T-cell (primary cell): Measurements from ENCODE around the gene GALNTL6. TPM values are rescaled to one million over a fixed set of nuclear protein-coding genes. Genes with fewer than 3 reads are reported as not detected.

ENCODE experiments used
- ATAC-seq, 4 experiments: fragments of 200-7000 bp in 3 of 4; fragments of 150-1000 bp in 1 of 4; cut with Tn5 transposase; replicated peaks in 1 of 4; 1 replicate in 3 of 4; 2 replicates in 1 of 4; pipeline ENCODE4 v1.10.0; 2021; ENCODE audit warnings: moderate library complexity in 3 of 4, mild to moderate bottlenecking in 2 of 4, moderate number of reproducible peaks in 1 of 4
- CTCF ChIA-PET, 2 donors: fragments of 300-600 bp; sonication (Branson Sonifier 250); formaldehyde crosslinking; loops; one replicate each; lab custom pipeline; 2022; ENCODE audit warnings: antibody characterized with exemption in 2 of 2; lab: Charles Lee
- POLR2A ChIA-PET, 2 donors: fragments of 300-600 bp; sonication (Branson Sonifier 250); formaldehyde crosslinking; loops; one replicate each; lab custom pipeline; 2022; ENCODE audit warnings: antibody characterized with exemption in 2 of 2; lab: Charles Lee
- DNase-seq, 35 experiments: peaks; one replicate each; pipeline versions ENCODE4 v3.0.0 to v3.0.0-alpha.2; 2013 to 2023
- H3K27ac ChIP-seq: one replicate; pipeline ENCODE4 v1.5.1; 2013; ENCODE audit warnings: low read length
- H3K27me3 ChIP-seq, 2 experiments: replicated peaks in 1 of 2; 1 replicate in 1 of 2; 2 replicates in 1 of 2; pipeline versions ENCODE4 v1.6.1 to v1.7.0; 2013; ENCODE audit warnings: low read length in 1 of 2, mixed read lengths in 1 of 2; ENCODE audit not compliant: control insufficient read depth in 2 of 2, insufficient read depth in 2 of 2; ENCODE audit errors: extremely low read depth in 1 of 2
- H3K36me3 ChIP-seq, 2 donors: 1 replicate in 1 of 2; 2 replicates in 1 of 2; pipeline versions ENCODE4 v1.6.1 to v1.7.0; 2013; ENCODE audit warnings: low read length in 1 of 2; ENCODE audit not compliant: control insufficient read depth in 2 of 2, insufficient read depth in 1 of 2; ENCODE audit errors: extremely low read depth in 1 of 2
- H3K4me1 ChIP-seq, 2 experiments: 1 replicate in 1 of 2; 2 replicates in 1 of 2; pipeline versions ENCODE4 v1.6.1 to v1.7.0; 2013; ENCODE audit warnings: low read length in 2 of 2, mixed read lengths in 1 of 2; ENCODE audit not compliant: insufficient read depth in 2 of 2, control insufficient read depth in 1 of 2; ENCODE audit errors: extremely low read depth in 1 of 2
- H3K4me3 ChIP-seq, 2 donors: 1 replicate in 1 of 2; 2 replicates in 1 of 2; pipeline versions ENCODE4 v1.5.1 to v1.7.0; 2013; ENCODE audit warnings: mild to moderate bottlenecking in 2 of 2, low read length in 1 of 2, moderate library complexity in 1 of 2; ENCODE audit not compliant: control insufficient read depth in 1 of 2; ENCODE audit errors: extremely low read depth in 1 of 2
- H3K9me3 ChIP-seq: 2 replicates; pipeline ENCODE4 v1.7.0; 2013
- H3K27ac Mint-ChIP-seq, 2 donors: one replicate each; pipeline ENCODE4 v1.8.0; 2020 to 2021; ENCODE audit warnings: mild to moderate bottlenecking in 2 of 2, mixed read lengths in 2 of 2
- H3K27me3 Mint-ChIP-seq, 2 donors: one replicate each; pipeline ENCODE4 v1.8.0; 2021 to 2022; ENCODE audit warnings: mixed read lengths in 2 of 2
- H3K36me3 Mint-ChIP-seq: one replicate; pipeline ENCODE4 v1.8.0; 2021; ENCODE audit warnings: mixed read lengths
- H3K4me1 Mint-ChIP-seq, 3 donors: one replicate each; pipeline ENCODE4 v1.8.0; 2020 to 2022; ENCODE audit warnings: mixed read lengths in 3 of 3, mild to moderate bottlenecking in 1 of 3
- H3K4me3 Mint-ChIP-seq, 3 donors: one replicate each; pipeline ENCODE4 v1.8.0; 2020 to 2022; ENCODE audit warnings: mild to moderate bottlenecking in 3 of 3, mixed read lengths in 3 of 3, moderate library complexity in 3 of 3
- H3K9me3 Mint-ChIP-seq, 3 donors: one replicate each; pipeline ENCODE4 v1.8.0; 2020 to 2022; ENCODE audit warnings: mixed read lengths in 3 of 3
- WGBS: methylation state at CpG from one replicate; pipeline ENCODE4 v1.1.5; 2013; ENCODE audit warnings: missing lambda C conversion rate; ENCODE audit not compliant: insufficient coverage; 5-methylcytosine and 5-hydroxymethylcytosine counted together
- total RNA-seq, 35 experiments: library from RNA in 6 of 35; stranded (reverse) in 6 of 35; fragments of 120-200 nt in 1 of 35; gene quantifications; one replicate each; pipeline versions ENCODE4 v1.2.1 to v1.2.4 and lab custom pipeline; 2013 to 2026

Gene GALNTL6
- total RNA-seq, 5 donors from 2014 or later (not counting 1 experiment from before 2014, with no cell fraction given) = not detected

DNA sequence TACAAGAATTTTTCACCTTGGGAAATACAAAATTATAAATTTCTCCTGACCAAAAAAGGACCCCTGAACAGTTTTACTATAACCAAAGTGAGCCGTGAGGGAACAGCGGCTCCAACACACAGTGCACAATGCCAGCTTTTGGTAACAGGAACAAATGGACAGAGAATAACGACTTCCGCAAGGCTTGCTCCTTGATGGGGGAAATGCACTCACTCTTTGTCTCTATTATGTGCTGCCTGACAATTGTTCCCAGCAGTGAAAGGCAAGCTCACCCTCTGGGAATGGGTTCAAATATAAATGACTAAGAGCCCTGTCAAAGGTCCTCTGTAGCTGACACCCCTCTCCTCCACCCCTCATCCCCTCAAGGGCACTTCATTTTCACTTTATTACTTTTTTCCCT, 1029.6 kb downstream of the GALNTL6 start:
- no peaks in the 10 kb centered on the region for H3K4me1 ChIP-seq
- no peak overlapping the region for H3K27ac Mint-ChIP-seq
- no peaks in the 10 kb centered on the region for H3K36me3 Mint-ChIP-seq
- H3K27me3 Mint-ChIP-seq = peaks cover 3 to 9% of the 10 kb centered on the region in 2 donors
- H3K4me3 Mint-ChIP-seq = no peak overlapping the region
- ChIA-PET CTCF (no interaction called here), POLR2A (no interaction called here)
- DNase-seq = no peak
- WGBS = 94% methylated on average over 3 of the region's 4 CpGs
- H3K36me3 ChIP-seq = no peaks in the 10 kb centered on the region
- no peaks in the 10 kb centered on the region for H3K9me3 Mint-ChIP-seq
- no peak overlapping the region for H3K27ac ChIP-seq
- no peak overlapping the region for H3K4me3 ChIP-seq
- H3K9me3 ChIP-seq = no peaks in the 10 kb centered on the region
- H3K4me1 Mint-ChIP-seq = no peaks in the 10 kb centered on the region
- ATAC-seq = no peak
- no peaks in the 10 kb centered on the region for H3K27me3 ChIP-seq

DNA sequence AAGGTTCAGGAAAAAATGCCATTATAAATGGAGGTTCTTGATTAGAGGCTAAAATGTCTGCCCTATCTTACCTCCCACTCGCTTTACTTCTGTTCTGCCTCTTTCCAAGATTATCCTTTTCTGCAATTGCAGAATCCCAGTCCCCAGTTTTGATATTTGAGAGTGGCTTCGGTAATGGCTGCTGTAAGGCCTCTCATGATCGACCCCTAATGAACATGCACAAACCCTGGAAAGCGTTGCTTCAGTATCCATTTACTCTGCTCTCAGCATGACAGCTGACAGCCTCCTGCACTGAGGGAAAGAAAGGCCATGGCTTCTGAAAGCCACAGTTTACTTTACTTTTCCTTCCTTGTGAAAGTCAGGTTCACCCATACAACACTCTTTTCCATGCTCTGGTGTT, 1030.0 kb downstream of the GALNTL6 start:
- no peak overlapping the region for H3K27ac ChIP-seq
- H3K9me3 Mint-ChIP-seq = no peaks in the 10 kb centered on the region
- H3K4me3 ChIP-seq = no peak overlapping the region
- H3K27me3 Mint-ChIP-seq = peaks cover 3 to 5% of the 10 kb centered on the region in 2 donors
- POLR2A ChIA-PET = no interaction called here
- no peaks in the 10 kb centered on the region for H3K36me3 Mint-ChIP-seq
- CTCF ChIA-PET = no interaction called here
- ATAC-seq (no peak), DNase-seq (no peak)
- no peaks in the 10 kb centered on the region for H3K4me1 Mint-ChIP-seq
- no peaks in the 10 kb centered on the region for H3K27me3 ChIP-seq
- no peak overlapping the region for H3K4me3 Mint-ChIP-seq
- no peaks in the 10 kb centered on the region for H3K36me3 ChIP-seq
- no peak overlapping the region for H3K27ac Mint-ChIP-seq
- H3K9me3 ChIP-seq = no peaks in the 10 kb centered on the region
- 51% methylated on average over 3 of the region's 4 CpGs for WGBS
- no peaks in the 10 kb centered on the region for H3K4me1 ChIP-seq

DNA sequence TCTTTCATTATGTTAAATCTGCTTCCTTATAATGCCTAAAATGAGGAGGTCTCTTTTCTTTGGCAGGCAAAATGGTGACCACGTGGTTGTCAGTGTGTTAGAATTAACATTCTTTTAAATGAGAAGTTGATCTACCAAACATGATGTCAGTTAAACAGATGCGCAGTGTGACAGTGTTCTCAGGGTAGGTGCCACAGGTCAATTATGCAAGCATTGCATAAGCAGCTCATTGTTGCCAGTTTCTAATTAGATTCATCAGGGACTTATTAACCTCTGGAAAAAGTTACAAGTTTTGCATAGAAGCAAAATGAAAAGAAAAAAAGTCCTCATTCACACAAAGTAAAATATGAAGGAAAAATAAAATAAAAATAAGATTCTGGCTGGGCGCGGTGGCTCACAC, 1031.4 kb downstream of the GALNTL6 start:
- Histone ChIP-seq H3K4me3 (no peak overlapping the region), H3K4me1 (no peaks in the 10 kb centered on the region), H3K36me3 (no peaks in the 10 kb centered on the region), H3K27me3 (no peaks in the 10 kb centered on the region), H3K9me3 (no peaks in the 10 kb centered on the region), H3K27ac (no peak overlapping the region)
- Mint-ChIP-seq H3K36me3 (no peaks in the 10 kb centered on the region), H3K4me1 (no peaks in the 10 kb centered on the region), H3K9me3 (no peaks in the 10 kb centered on the region), H3K4me3 (no peak overlapping the region), H3K27me3 (peaks cover 3 to 5% of the 10 kb centered on the region in 2 donors), H3K27ac (no peak overlapping the region)
- CTCF ChIA-PET = no interaction called here
- no CpG with 5 or more reads among the region's 4 CpGs for WGBS
- ATAC-seq (no peak), DNase-seq (no peak)
- POLR2A ChIA-PET = no interaction called here

DNA sequence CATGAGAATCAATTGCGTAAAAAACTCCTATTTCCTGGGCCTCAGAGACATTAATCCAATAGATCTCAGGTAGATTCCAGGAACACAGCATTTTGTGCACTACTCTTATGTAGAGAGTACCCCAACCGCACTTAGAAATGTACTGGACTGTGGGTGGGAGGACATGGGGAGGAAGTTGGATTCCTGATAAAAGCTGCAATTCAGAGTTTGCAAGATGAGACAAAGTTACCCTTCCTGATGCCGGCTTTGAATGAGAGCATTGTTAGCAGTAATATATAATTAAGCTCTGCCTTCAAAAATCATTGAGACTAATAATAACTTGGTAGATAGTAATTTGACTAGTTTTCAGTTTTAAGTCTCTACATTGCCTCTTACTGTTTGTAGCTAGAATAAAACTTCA, 1032.1 kb downstream of the GALNTL6 start:
- Histone ChIP-seq H3K4me3 (no peak overlapping the region), H3K9me3 (no peaks in the 10 kb centered on the region), H3K36me3 (no peaks in the 10 kb centered on the region), H3K4me1 (no peaks in the 10 kb centered on the region), H3K27ac (no peak overlapping the region), H3K27me3 (no peaks in the 10 kb centered on the region)
- Mint-ChIP-seq H3K27me3 (peaks cover 3 to 5% of the 10 kb centered on the region in 2 donors), H3K36me3 (no peaks in the 10 kb centered on the region), H3K9me3 (no peaks in the 10 kb centered on the region), H3K4me1 (no peaks in the 10 kb centered on the region), H3K27ac (no peak overlapping the region), H3K4me3 (no peak overlapping the region)
- no peak for ATAC-seq
- no CpG with 5 or more reads among the region's 3 CpGs for WGBS
- DNase-seq = no peak
- CTCF ChIA-PET = no interaction called here
- POLR2A ChIA-PET = no interaction called here

DNA sequence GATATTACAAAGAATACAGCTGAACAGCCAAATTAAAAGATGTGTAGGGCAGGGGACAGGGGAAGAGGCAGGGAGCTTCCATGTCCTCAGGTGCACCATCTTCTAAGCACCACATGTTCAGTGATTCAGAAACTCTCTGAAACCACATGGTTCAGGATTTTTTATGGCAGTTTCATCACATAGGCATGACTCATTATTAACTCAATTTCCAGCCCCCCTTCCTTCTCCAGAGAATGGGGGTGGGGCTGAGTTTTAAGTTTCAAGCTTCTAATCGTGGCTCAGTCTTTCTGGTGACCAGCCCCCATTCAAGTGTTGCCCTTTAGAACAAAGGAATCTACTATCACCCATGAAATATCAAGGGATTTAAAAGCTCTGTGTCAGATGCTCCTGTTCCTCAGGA, 1037.6 kb downstream of the GALNTL6 start:
- DNase-seq (no peak), ATAC-seq (no peak)
- H3K4me3 ChIP-seq = no peak overlapping the region
- H3K4me1 ChIP-seq = no peaks in the 10 kb centered on the region
- no peaks in the 10 kb centered on the region for H3K36me3 ChIP-seq
- H3K27ac ChIP-seq = no peak overlapping the region
- Mint-ChIP-seq H3K36me3 (no peaks in the 10 kb centered on the region), H3K27ac (no peak overlapping the region), H3K9me3 (no peaks in the 10 kb centered on the region), H3K4me3 (no peak overlapping the region), H3K4me1 (no peaks in the 10 kb centered on the region), H3K27me3 (peaks cover 0 to 11% of the 10 kb centered on the region in 2 donors)
- no CpG with 5 or more reads among the region's 1 CpG for WGBS
- H3K27me3 ChIP-seq = no peaks in the 10 kb centered on the region
- POLR2A ChIA-PET = no interaction called here
- no peaks in the 10 kb centered on the region for H3K9me3 ChIP-seq
- CTCF ChIA-PET = no interaction called here

DNA sequence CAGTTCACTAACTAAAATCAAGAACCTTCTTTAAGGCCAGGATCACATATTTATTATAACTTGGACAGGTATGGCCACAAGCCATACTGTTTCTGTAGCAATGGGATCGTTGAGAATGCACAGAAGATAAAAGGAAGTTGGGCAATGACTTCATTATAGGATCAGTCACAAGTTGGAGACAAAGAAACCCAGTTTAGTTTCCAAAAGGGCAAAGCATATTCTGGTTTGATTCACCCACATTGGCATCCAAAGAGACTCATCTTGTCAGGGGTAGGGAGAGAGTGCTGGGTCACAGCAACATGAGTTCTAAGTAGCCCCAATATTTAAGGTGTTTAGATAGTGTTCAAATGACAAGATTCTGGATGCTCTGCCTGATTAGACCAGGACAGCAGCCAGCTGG, 1038.3 kb downstream of the GALNTL6 start:
- H3K27ac ChIP-seq = no peak overlapping the region
- Mint-ChIP-seq H3K4me1 (no peaks in the 10 kb centered on the region), H3K36me3 (no peaks in the 10 kb centered on the region), H3K27me3 (peaks cover 0 to 11% of the 10 kb centered on the region in 2 donors), H3K27ac (no peak overlapping the region), H3K4me3 (no peak overlapping the region), H3K9me3 (no peaks in the 10 kb centered on the region)
- ATAC-seq (no peak), DNase-seq (no peak)
- CTCF ChIA-PET = no interaction called here
- no peaks in the 10 kb centered on the region for H3K4me1 ChIP-seq
- H3K4me3 ChIP-seq = no peak overlapping the region
- POLR2A ChIA-PET = no interaction called here
- no peaks in the 10 kb centered on the region for H3K36me3 ChIP-seq
- H3K9me3 ChIP-seq = no peaks in the 10 kb centered on the region
- no peaks in the 10 kb centered on the region for H3K27me3 ChIP-seq
- WGBS = 0% methylated on average over 1 of the region's 1 CpG

DNA sequence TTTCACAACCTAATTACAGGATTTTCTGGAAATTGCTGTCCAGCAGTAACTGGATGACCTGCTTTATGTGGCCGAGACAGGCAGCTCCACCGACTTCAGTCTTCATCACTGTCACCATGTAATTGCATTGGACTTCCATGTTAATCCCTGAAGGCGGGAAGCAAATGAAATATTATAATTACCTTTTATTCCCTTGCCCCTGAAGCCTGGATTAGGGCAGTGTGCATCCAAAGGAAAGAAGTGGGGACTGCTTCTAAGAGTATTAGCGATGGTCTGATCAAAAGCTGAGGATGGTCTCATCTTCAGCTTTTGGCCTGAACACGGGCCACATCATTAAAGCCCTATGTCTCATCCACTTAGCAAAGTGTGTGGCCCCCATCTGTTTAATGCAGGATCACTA, 1043.8 kb downstream of the GALNTL6 start:
- no peaks in the 10 kb centered on the region for H3K4me1 Mint-ChIP-seq
- no CpG with 5 or more reads among the region's 5 CpGs for WGBS
- no peak overlapping the region for H3K4me3 ChIP-seq
- no peaks in the 10 kb centered on the region for H3K36me3 ChIP-seq
- peaks cover 0 to 2% (median 0%) of the 10 kb centered on the region in 3 donors for H3K9me3 Mint-ChIP-seq
- no peaks in the 10 kb centered on the region for H3K36me3 Mint-ChIP-seq
- H3K4me3 Mint-ChIP-seq = no peak overlapping the region
- POLR2A ChIA-PET = no interaction called here
- no peaks in the 10 kb centered on the region for H3K9me3 ChIP-seq
- no peak for DNase-seq
- no peak overlapping the region for H3K27ac Mint-ChIP-seq
- no peak for ATAC-seq
- no peaks in the 10 kb centered on the region for H3K4me1 ChIP-seq
- H3K27ac ChIP-seq = no peak overlapping the region
- no peaks in the 10 kb centered on the region for H3K27me3 ChIP-seq
- CTCF ChIA-PET = no interaction called here
- H3K27me3 Mint-ChIP-seq = peaks cover 0 to 8% of the 10 kb centered on the region in 2 donors
